Placental pericyte (primary cell): ENCODE data around the gene ECSIT. TPM values are rescaled to one million over a fixed set of nuclear protein-coding genes. Genes with fewer than 3 reads are reported as not detected.

Experiments
- small RNA-seq: library from RNA; depleted of rRNA; stranded (forward); fragments of <200 nt; gene quantifications from one replicate; pipeline ENCODE3, GENCODE V24; 2012; ENCODE audit warnings: low replicate concordance
- total RNA-seq: library from RNA; depleted of rRNA; stranded (reverse); fragments of >200 nt; gene quantifications from 2 replicates; pipeline ENCODE4 v1.2.3, GENCODE V29; 2012

The ECSIT gene, protein sequence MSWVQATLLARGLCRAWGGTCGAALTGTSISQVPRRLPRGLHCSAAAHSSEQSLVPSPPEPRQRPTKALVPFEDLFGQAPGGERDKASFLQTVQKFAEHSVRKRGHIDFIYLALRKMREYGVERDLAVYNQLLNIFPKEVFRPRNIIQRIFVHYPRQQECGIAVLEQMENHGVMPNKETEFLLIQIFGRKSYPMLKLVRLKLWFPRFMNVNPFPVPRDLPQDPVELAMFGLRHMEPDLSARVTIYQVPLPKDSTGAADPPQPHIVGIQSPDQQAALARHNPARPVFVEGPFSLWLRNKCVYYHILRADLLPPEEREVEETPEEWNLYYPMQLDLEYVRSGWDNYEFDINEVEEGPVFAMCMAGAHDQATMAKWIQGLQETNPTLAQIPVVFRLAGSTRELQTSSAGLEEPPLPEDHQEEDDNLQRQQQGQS
- total RNA-seq: 30.4 and 38.1 TPM in 2 replicates

GRCh38 chr19:11528551-11529341, at the start of gene ECSIT:
Gene ECSIT, minus strand, starts transcription at chr19:11529134. Its CDS starts 9,964 bp downstream, at chr19:11519170.

GRCh38 chr19:11577451-11578257, 48.7 kb upstream of the ECSIT start, which contains the start of gene ACP5:
Gene ACP5, minus strand, starts transcription at chr19:11577645. Its CDS starts 328 bp downstream, at chr19:11577317.

GRCh38 chr19:11558881-11559828, 30.2 kb upstream of the ECSIT start, which contains the start of gene ELOF1:
Gene ELOF1, minus strand, starts transcription at chr19:11559230. Its CDS starts 4,883 bp downstream, at chr19:11554347.

DNA sequence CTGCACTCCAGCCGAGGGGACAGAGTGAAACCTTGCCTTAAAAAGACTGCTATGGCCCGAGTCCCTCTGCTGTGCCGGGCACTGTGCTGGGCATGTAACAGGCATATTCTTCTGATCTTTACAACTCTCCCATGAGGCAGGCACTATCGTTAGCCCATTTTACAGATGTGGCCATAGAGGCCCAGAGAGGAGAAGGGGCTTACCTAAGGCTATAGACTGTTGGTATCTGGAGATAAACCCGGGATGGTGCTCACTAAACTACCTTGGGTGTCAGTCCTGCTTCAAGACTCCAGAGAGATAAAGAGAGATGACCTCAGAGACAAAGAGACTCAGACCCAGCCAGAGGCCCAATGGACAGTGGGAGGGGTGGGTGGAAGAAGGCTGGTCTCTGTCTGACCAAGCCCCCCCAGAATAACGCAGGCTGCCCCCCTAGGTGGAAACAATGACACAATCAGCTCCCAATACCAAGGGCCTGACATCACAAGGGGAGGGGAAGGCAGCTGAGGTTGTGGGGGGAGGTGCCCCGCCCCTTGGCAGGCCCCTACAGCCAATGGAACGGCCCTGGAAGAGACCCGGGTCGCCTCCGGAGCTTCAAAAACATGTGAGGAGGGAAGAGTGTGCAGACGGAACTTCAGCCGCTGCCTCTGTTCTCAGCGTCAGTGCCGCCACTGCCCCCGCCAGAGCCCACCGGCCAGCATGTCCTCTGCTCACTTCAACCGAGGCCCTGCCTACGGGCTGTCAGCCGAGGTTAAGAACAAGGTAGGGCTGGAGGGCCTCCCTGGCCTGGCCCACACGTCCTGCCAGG, 9.5 kb upstream of the ECSIT start, which contains the start of gene CNN1:
Gene CNN1 (plus strand): TSS at position 620 of the 805 bp plus-strand sequence. CDS start 77 bp downstream, at position 697.

DNA sequence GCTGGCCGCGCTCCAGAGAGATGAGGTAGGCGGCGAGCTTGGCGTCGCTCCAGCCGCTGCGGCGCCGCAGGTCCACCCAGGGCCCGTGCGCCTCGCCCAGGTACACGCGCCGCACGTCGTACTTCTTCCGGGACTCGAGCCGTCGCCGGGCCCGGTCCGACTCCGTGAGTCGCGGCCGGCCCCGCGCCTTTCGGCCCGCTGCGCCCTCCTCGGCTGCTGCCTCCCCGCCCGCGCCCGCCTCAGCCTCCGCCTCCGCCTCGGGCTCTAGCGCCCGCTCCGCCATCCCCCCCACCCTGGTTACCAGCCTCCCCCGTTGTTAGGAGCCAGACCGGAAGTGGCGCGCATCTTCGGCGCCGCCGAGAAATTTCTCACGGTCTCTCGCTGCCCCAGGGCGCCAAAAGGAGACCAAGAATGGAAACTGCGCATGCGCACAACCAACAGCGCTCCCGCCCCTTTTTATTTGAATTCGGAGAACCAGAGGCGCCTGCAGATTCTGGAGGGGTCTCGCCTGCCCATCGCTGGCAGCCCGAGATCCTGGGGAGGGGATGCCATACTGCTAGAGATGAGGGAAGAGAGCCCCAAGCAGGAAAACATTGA, 23.3 kb downstream of the ECSIT start, which contains the start of gene ZNF653:
Gene ZNF653 (minus strand): TSS at position 336 of the 597 bp plus-strand sequence. CDS start 53 bp downstream, at position 283.

DNA sequence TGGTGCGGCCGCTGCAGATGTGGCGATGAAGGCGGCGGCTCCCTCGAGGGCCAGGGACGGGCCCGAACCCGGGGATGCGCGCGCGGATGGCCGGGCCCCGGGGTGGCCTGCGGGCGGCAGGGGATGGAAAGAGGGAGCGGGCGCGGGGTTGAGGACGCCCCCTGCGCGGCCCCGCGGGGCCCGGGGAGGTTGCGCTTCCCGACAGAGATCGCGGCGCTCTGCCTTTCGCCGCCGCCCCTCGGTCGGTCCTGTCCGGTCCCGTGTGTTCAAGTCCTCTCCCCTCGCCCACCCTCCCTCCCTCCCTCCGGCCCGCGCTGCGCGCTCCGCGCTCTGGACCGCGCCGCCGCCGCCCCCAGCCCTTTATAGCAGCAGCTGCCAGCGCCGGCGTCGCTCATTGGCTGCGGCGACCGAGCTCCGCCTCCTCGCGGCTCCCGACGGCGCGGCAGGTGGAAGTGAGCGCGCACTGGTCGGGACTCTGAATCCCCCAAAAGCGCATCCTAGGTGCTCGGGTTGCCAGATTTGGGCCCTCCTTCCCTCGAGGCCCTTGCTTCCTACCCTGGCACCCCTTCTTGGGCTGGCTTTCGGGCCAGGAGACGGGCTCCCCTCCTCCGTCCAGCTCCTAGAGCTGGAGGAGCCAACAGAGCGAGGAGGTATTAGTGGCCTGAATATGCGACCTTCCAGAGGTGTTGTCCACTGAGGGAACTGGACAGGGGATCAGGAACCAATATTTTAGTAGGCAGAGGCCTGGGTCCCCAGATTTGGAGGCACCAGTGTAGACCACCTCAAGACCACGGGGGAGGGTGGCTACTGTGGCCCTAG, 48.0 kb downstream of the ECSIT start, which contains the start of gene ELAVL3:
Gene ELAVL3 (minus strand): TSS at position 332 of the 819 bp plus-strand sequence. CDS start 438 bp downstream, outside the sequence.

Small RNAs within 50 kb of the gene (small RNA-seq; reads per million reads assigned to genes)
- gene MIR7974: not detected
- gene RN7SL833P: not detected

Other genes starting within 250 kb of the ECSIT start
- not detected in 2 replicates for gene TSPAN16, start 233.0 kb downstream of the ECSIT start, total RNA-seq
- gene RAB3D, start 189.5 kb downstream of the ECSIT start, total RNA-seq: 8.6 and 26.9 TPM in 2 replicates
- gene TMEM205, start 182.9 kb downstream of the ECSIT start, total RNA-seq: 54.3 and 189 TPM in 2 replicates
- gene CCDC159, start 182.6 kb downstream of the ECSIT start, total RNA-seq: 4.7 and 12.5 TPM in 2 replicates
- 17.8 and 21.7 TPM in 2 replicates for gene PLPPR2, start 173.7 kb downstream of the ECSIT start, total RNA-seq
- 0.72 and 1.1 TPM in 2 replicates for gene SWSAP1, start 154.5 kb downstream of the ECSIT start, total RNA-seq
- 5.9 and 19.5 TPM in 2 replicates for gene EPOR, start 144.8 kb downstream of the ECSIT start, total RNA-seq
- 1.4 and 2.4 TPM in 2 replicates for gene RGL3, start 109.8 kb downstream of the ECSIT start, total RNA-seq
- 0.14 TPM in 1 of 2 replicates, not detected in the other for gene ODAD3, start 94.0 kb downstream of the ECSIT start, total RNA-seq
- 163 and 165 TPM in 2 replicates for gene PRKCSH, start 93.5 kb downstream of the ECSIT start, total RNA-seq
- under 0.01 TPM in 1 of 2 replicates, not detected in the other for gene ELAVL3, start 48.1 kb downstream of the ECSIT start, total RNA-seq
- 6.6 and 7.0 TPM in 2 replicates for gene ZNF653, start 23.3 kb downstream of the ECSIT start, total RNA-seq
- 13.8 and 26.8 TPM in 2 replicates for gene CNN1, start 9.7 kb upstream of the ECSIT start, total RNA-seq
- 56.1 and 56.7 TPM in 2 replicates for gene ELOF1, start 30.1 kb upstream of the ECSIT start, total RNA-seq
- 10.3 and 12.7 TPM in 2 replicates for gene ACP5, start 48.5 kb upstream of the ECSIT start, total RNA-seq
- gene ZNF627, start 68.3 kb upstream of the ECSIT start, total RNA-seq: 14.7 and 15.2 TPM in 2 replicates
- 2.0 and 5.2 TPM in 2 replicates for gene ZNF823, start 209.8 kb upstream of the ECSIT start, total RNA-seq
- 3.7 and 8.0 TPM in 2 replicates for gene ZNF441, start 237.9 kb upstream of the ECSIT start, total RNA-seq